ENCODE results near the gene ZC3HAV1L. TPM values are rescaled to one million over a fixed set of nuclear protein-coding genes. Genes with fewer than 3 reads are reported as not detected.

ZC3HAV1L gene
- total and polyA plus RNA-seq, 2 experiments from 2014 or later, result 6.0 to 23.5 TPM

DNA sequence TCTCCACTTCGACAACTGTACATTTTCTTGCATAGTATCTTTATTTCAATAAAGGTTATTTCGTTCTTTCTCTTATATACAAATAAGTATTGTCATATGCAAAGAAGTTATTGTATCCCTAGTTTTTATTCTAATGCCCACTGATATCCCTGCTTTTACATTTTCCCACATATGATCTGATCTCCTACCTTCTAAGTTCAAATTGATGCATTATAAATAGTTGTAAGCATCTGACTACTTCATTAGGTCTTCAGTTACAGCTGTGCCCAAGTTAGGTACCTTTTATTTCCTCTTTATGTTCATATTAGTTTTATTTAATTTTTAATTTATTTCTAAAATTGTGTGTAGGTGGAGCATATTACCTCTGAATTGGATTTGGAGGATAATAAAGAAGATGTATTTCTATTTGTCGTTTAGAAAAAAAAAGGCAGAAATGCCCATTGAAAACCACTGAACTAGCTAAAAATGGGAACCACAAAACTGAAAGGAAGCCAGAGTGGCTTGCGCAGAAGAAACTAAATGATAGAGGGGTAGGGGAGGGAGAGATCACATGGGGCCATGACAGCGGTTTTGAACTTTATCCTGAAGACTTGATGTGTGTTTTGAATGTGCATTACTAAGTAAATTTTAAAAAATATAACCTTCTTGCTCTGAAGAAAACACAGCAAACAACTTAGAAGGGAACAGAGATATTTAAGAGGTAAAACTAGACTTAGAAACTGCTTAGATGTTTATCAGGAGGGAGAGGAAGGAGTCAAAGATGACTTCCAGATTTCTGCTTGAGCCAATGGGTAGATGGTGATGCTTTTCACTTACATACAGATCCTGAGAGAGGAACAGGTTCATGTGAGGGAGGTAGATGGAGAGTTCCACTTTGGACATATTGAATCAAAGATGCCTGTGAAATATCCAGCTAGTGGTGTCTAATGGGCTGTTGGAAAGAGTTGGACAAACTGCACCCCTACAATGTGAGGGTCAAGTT is 9.3 kb upstream of the ZC3HAV1L start:
- no peaks in the 10 kb centered on the region for H3K4me1 ChIP-seq (ENCODE audit: low read depth)
- no peaks in the 10 kb centered on the region for H3K36me3 ChIP-seq
- no peak for DNase-seq (ENCODE audit: low read depth in 1 of 2, low spot score in 1 of 2)
- no peaks in the 10 kb centered on the region for H3K9me3 ChIP-seq (ENCODE audit: low read depth)
- no peak overlapping the region for H3K27ac ChIP-seq
- TF ChIP-seq, protein P1, sequence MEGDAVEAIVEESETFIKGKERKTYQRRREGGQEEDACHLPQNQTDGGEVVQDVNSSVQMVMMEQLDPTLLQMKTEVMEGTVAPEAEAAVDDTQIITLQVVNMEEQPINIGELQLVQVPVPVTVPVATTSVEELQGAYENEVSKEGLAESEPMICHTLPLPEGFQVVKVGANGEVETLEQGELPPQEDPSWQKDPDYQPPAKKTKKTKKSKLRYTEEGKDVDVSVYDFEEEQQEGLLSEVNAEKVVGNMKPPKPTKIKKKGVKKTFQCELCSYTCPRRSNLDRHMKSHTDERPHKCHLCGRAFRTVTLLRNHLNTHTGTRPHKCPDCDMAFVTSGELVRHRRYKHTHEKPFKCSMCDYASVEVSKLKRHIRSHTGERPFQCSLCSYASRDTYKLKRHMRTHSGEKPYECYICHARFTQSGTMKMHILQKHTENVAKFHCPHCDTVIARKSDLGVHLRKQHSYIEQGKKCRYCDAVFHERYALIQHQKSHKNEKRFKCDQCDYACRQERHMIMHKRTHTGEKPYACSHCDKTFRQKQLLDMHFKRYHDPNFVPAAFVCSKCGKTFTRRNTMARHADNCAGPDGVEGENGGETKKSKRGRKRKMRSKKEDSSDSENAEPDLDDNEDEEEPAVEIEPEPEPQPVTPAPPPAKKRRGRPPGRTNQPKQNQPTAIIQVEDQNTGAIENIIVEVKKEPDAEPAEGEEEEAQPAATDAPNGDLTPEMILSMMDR (IDR thresholded peaks at IDR 0.05; ENCODE audit: low read depth, low read length), result no peak
- no peaks in the 10 kb centered on the region for H3K27me3 ChIP-seq
- H3K4me3 ChIP-seq, result no peak overlapping the region

DNA sequence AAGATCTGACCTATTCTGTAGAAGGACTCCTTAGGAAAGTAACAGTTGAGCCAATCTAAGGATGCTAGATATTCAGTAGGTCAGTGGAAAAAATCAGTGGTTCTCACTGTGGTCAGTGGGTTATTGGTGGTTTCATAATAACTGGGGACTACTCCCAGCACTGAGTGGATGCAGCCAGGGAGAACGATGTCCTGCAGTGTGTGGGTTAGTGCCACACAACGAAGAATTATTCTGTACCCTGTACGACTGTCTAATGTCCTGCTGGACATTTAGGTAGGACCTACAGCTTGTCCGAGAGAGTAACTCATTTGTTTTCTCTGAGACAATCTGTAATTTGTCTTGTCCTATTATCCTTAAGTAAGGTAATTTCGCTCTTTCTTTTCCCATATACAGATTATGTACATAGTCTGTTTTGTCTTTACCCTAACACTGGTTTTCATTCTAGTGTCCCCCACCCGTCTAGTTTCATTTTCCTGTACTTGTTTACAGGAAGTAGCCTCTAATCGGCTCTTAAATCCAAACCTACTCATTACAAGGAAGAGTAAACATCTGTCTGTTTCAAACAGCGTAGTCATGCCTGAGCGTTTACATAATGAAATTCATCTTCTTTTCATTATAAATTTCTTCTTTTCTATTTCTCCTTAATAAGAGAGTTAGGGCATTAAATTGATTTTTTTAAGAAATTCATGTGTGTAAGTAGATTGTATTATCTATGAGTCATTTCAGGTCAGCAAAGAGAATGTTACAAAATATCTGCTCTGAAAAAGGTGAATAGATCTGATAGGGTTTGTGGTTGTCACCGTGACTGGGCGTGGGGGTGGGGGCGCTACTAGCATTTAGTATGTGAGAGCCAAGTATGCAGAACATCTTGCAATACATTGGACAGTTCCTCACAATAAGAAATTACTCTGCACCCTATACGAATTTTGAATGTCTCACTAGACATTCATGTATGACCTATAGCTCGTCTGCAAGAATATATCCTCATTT is 8.3 kb upstream of the ZC3HAV1L start:
- TF ChIP-seq, protein P1 (IDR thresholded peaks at IDR 0.05; ENCODE audit: low read depth, low read length), result no peak
- no peaks in the 10 kb centered on the region for H3K4me1 ChIP-seq (ENCODE audit: low read depth)

DNA sequence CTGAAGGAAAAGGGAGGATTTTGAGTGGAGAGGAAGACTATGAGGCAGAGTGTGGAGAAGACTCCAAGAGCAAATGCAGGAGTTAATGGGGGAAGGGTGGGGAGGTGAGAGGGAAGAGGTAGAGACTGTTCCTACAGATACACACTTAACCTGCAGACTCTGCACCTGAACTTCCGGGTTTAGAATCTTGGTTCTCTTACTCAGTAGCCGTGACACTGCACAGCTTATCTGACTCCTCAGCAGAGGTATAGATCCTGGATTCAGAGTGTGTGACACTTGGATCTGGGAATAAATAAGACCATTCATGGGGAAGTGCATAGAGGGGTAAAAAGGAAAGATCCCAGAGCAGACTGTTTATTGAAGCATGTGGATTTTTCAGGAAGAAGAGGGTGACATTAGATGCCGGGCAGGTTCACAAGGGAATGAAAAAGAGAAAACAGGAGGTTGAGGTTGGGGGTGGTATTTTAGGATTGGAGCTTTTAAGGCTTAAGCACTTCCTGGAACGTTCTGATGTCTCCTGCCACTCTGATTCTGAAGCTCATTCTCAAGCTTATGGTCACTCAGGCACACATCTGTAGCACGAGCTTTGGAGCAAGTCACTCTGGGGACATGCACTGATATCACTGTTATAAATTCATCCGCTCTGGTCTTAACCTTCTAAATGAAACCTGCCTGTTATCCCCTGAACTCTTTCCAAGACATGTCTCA is 5.7 kb upstream of the ZC3HAV1L start:
- TF ChIP-seq, protein P1 (IDR thresholded peaks at IDR 0.05; ENCODE audit: low read depth, low read length), result no peak
- peaks cover 12% of the 10 kb centered on the region for H3K27me3 ChIP-seq
- no peaks in the 10 kb centered on the region for H3K4me1 ChIP-seq (ENCODE audit: low read depth)
- H3K9me3 ChIP-seq (ENCODE audit: low read depth), result no peaks in the 10 kb centered on the region
- no peak overlapping the region for H3K4me3 ChIP-seq
- no peak overlapping the region for H3K27ac ChIP-seq
- DNase-seq (ENCODE audit: low read depth in 1 of 2, low spot score in 1 of 2), result no peak
- no peaks in the 10 kb centered on the region for H3K36me3 ChIP-seq

More for the DNA sequence above, 8.3 kb upstream of the ZC3HAV1L start:
- no peaks in the 10 kb centered on the region for H3K27me3 ChIP-seq
- H3K9me3 ChIP-seq (ENCODE audit: low read depth), result no peaks in the 10 kb centered on the region
- DNase-seq (ENCODE audit: low read depth in 1 of 2, low spot score in 1 of 2), result no peak
- no peaks in the 10 kb centered on the region for H3K36me3 ChIP-seq
- H3K4me3 ChIP-seq, result no peak overlapping the region
- no peak overlapping the region for H3K27ac ChIP-seq

DNA sequence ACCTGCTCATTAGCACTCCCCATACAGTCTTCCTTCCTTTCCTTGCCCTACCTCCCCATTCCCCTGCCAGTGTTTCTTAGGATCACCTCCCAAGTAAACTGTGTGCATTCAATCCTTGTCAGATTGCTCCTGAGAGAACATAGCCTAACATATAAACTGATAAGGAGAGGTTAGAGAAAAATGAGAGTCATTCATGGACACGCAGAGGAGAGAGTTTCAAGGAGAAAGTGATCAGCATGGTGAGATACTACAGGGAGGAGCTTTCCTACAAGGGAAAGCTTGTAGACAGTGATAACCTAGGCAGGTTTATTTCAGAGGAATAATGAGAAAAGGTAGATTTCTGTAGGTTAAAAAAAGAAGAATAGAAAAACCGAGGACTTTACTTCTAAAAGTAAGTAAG is 2.8 kb upstream of the ZC3HAV1L start:
- TF ChIP-seq, protein P1 (IDR thresholded peaks at IDR 0.05; ENCODE audit: low read depth, low read length), result no peak
- H3K4me3 ChIP-seq, result no peak overlapping the region

DNA sequence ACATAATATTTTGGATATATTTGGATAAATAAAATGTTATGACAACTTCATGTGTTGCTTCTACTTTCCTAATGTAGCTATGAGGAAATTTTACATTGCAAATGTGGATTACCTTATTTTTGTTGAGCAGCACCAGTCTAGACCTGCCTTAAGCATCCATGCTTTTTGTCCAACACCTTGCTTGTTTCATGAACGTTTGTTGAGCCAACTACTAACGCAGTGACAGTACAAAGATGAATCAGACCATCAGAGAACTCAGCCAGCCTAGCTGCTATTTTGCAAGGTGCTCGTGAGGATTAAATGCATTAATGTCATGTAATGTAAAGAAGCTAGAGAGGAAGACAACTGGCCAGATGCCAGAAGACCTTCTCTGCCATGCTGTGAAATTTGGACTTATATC is 1.1 kb upstream of the ZC3HAV1L start:
- no peaks in the 10 kb centered on the region for H3K4me1 ChIP-seq (ENCODE audit: low read depth)
- H3K9me3 ChIP-seq (ENCODE audit: low read depth), result no peaks in the 10 kb centered on the region
- TF ChIP-seq, protein P1 (IDR thresholded peaks at IDR 0.05; ENCODE audit: low read depth, low read length), result no peak
- H3K4me3 ChIP-seq, result no peak overlapping the region
- no peaks in the 10 kb centered on the region for H3K36me3 ChIP-seq
- no peak overlapping the region for H3K27ac ChIP-seq
- no peak for DNase-seq (ENCODE audit: low read depth in 1 of 2, low spot score in 1 of 2)
- H3K27me3 ChIP-seq, result peaks cover 21% of the 10 kb centered on the region

More for the DNA sequence above, 2.8 kb upstream of the ZC3HAV1L start:
- Histone ChIP-seq H3K9me3 (ENCODE audit: low read depth) (no peaks in the 10 kb centered on the region), H3K27ac (no peak overlapping the region), H3K27me3 (peaks cover 21% of the 10 kb centered on the region), H3K4me1 (ENCODE audit: low read depth) (no peaks in the 10 kb centered on the region), H3K36me3 (no peaks in the 10 kb centered on the region)
- DNase-seq (ENCODE audit: low read depth in 1 of 2, low spot score in 1 of 2), result no peak

Measured in cardiac muscle cell (in vitro differentiated cells and primary cell).